H1 (cell line): ENCODE results near the gene SLC25A39.
"Not testable (repeated sequence)": the region's sequence is repeated elsewhere in the genome, so short reads cannot be mapped to it uniquely, and the experiment has no call there.

Experiments used
- CREB1 ChIP-seq: IDR thresholded peaks from 2 replicates; pipeline ENCODE4 v1.6.1; 2012; ENCODE audit warnings: inconsistent platforms
- RAD21 ChIP-seq, 2 experiments: IDR thresholded peaks in 1 of 2; conservative IDR thresholded peaks in 1 of 2; 2 replicates each; pipeline ENCODE4 v1.6.1; 2011; ENCODE audit warnings: low read depth in 2 of 2, low read length in 2 of 2, improper control_type of control experiment in 1 of 2, inconsistent platforms in 1 of 2, mild to moderate bottlenecking in 1 of 2, moderate library complexity in 1 of 2

GRCh38 chr17:44330263-44330662, 5.6 kb upstream of the SLC25A39 start:
- TF ChIP-seq CREB1; RAD21 (IDR thresholded peaks at IDR 0.05 in 1 of 2, conservative IDR thresholded peaks at IDR 0.05 in 1 of 2; ENCODE audit: low read depth in 2 of 2, low read length in 2 of 2): not testable (repeated sequence)
